ENCODE results near the gene PDZRN3.

Gene PDZRN3

GRCh38 chr3:73521734-73522336 lies 102.9 kb downstream of the PDZRN3 start:
- H3K4me3 ChIP-seq (ENCODE audit: low read depth, low read length): no peak overlapping the region
- no peak for DNase-seq (ENCODE audit: low read depth)
- no peak for TF ChIP-seq CTCF (IDR thresholded peaks at IDR 0.05; ENCODE audit: insufficient read depth, low read depth, low read length, missing control alignments)

- DNase-seq (ENCODE audit: low read depth): no peak
- no peak for TF ChIP-seq CTCF (IDR thresholded peaks at IDR 0.05; ENCODE audit: insufficient read depth, low read depth, low read length, missing control alignments)
- no peak overlapping the region for H3K4me3 ChIP-seq (ENCODE audit: low read depth, low read length)
Observed at GRCh38 chr3:73520931-73521461, 103.7 kb downstream of the PDZRN3 start.

GRCh38 chr3:73516631-73517030 lies 108.1 kb downstream of the PDZRN3 start:
- TF ChIP-seq CTCF (IDR thresholded peaks at IDR 0.05; ENCODE audit: insufficient read depth, low read depth, low read length, missing control alignments): no peak
- H3K4me3 ChIP-seq (ENCODE audit: low read depth, low read length): no peak overlapping the region
- no peak for DNase-seq (ENCODE audit: low read depth)

- DNase-seq (ENCODE audit: low read depth): no peak
- H3K4me3 ChIP-seq (ENCODE audit: low read depth, low read length): no peak overlapping the region
- no peak for TF ChIP-seq CTCF (IDR thresholded peaks at IDR 0.05; ENCODE audit: insufficient read depth, low read depth, low read length, missing control alignments)
Observed at GRCh38 chr3:73513260-73513659, 111.5 kb downstream of the PDZRN3 start.

GRCh38 chr3:73511571-73512525 lies 112.9 kb downstream of the PDZRN3 start:
- TF ChIP-seq CTCF (IDR thresholded peaks at IDR 0.05; ENCODE audit: insufficient read depth, low read depth, low read length, missing control alignments): no peak
- no peak for DNase-seq (ENCODE audit: low read depth)
- no peak overlapping the region for H3K4me3 ChIP-seq (ENCODE audit: low read depth, low read length)

- no peak for TF ChIP-seq CTCF (IDR thresholded peaks at IDR 0.05; ENCODE audit: insufficient read depth, low read depth, low read length, missing control alignments)
- no peak for DNase-seq (ENCODE audit: low read depth)
- no peak overlapping the region for H3K4me3 ChIP-seq (ENCODE audit: low read depth, low read length)
Observed at GRCh38 chr3:73510784-73511183, 114.0 kb downstream of the PDZRN3 start.

Data from GM12865 (cell line).